K562 (cell line): ENCODE data around the gene FBRS.
"Not testable (repeated sequence)": the region's sequence is repeated elsewhere in the genome, so short reads cannot be mapped to it uniquely, and the experiment has no call there.

Experiments used
- JUN ChIP-seq, 2 experiments: sonication (generic) in 1 of 2; formaldehyde crosslinking in 1 of 2; IDR thresholded peaks; 2 replicates each; pipeline versions ENCODE4 v1.6.1 to v1.8.0; 2012 to 2022; ENCODE audit warnings: borderline replicate concordance in 2 of 2, mild to moderate bottlenecking in 2 of 2, improper control_type of control experiment in 1 of 2, low read depth in 1 of 2, low read length in 1 of 2, missing genetic modification reagents in 1 of 2
- YBX1 ChIP-seq: fragments of 450-650 bp; IDR thresholded peaks from 2 replicates; pipeline ENCODE4 v1.7.1; 2016; ENCODE audit warnings: mild to moderate bottlenecking

DNA sequence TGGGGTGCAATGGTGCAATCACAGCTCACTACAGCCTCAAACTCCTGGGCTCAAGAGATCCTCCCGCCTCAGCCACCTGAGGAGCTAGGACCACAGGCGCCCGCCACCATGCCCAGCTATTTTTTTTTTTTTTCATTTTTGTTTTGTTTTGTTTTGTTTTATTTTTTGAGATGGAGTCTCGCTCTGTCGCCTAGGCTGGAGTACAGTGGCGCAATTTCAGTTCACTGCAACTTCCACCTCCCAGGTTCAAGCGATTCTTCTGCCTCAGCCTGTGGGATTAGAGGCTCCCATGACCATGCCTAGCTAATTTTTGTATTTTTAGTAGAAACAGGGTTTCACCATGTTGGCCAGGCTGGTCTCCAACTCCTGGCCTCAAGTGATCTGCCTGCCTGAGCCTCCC lies 25.8 kb upstream of the FBRS start:
- TF ChIP-seq YBX1; JUN (IDR thresholded peaks at IDR 0.05; ENCODE audit: borderline replicate concordance, low read depth, low read length); JUN (CRISPR knock-in tag; IDR thresholded peaks at IDR 0.05; ENCODE audit: borderline replicate concordance): not testable (repeated sequence)
